ENCODE measurements around the gene UQCC3. TPM values are rescaled to one million over a fixed set of nuclear protein-coding genes. Genes with fewer than 3 reads are reported as not detected.

UQCC3 gene
- total and polyA plus RNA-seq, 9 of the 15 experiments (the other 6 are each of a cell fraction or from before 2014, with no cell fraction given): 3.3 to 44.3 (median 8.0) TPM

- H2AFZ ChIP-seq (ENCODE audit: low read depth, low read length): no peak overlapping the region
- H3K36me3 ChIP-seq (ENCODE audit: control insufficient read depth, insufficient read depth, low read length): peaks cover 97% of the 10 kb centered on the region
- TF ChIP-seq HEY1 (CRISPR knock-in tag; IDR thresholded peaks at IDR 0.05; ENCODE audit: borderline replicate concordance) (no peak), PCBP1 (IDR thresholded peaks at IDR 0.05; ENCODE audit: low read depth, low read length, poor library complexity, severe bottlenecking) (no peak), NUFIP1 (IDR thresholded peaks at IDR 0.05; ENCODE audit: partially characterized antibody) (no peak), SNRNP70 (optimal IDR thresholded peaks at IDR 0.05; ENCODE audit: low read depth, low read length) (no peak), CBX3 (IDR thresholded peaks at IDR 0.05; ENCODE audit: borderline replicate concordance in 1 of 2, low read length in 2 of 2) (no peak), PHF8 (IDR thresholded peaks at IDR 0.05; ENCODE audit: borderline replicate concordance, low read length) (no peak), E2F3 (CRISPR knock-in tag; IDR thresholded peaks at IDR 0.05) (no peak), ZNF785 (CRISPR knock-in tag; IDR thresholded peaks at IDR 0.05) (no peak), NFATC3 (IDR thresholded peaks at IDR 0.05) (no peak), MCM5 (IDR thresholded peaks at IDR 0.05; ENCODE audit: low read depth) (no peak), NR3C1 (CRISPR knock-in tag; IDR thresholded peaks at IDR 0.05) (no peak), BRD4 (IDR thresholded peaks at IDR 0.05) (no peak), SMARCB1 (IDR thresholded peaks at IDR 0.05; ENCODE audit: insufficient read length, low read depth) (no peak)
- TF ChIP-seq, protein P1, sequence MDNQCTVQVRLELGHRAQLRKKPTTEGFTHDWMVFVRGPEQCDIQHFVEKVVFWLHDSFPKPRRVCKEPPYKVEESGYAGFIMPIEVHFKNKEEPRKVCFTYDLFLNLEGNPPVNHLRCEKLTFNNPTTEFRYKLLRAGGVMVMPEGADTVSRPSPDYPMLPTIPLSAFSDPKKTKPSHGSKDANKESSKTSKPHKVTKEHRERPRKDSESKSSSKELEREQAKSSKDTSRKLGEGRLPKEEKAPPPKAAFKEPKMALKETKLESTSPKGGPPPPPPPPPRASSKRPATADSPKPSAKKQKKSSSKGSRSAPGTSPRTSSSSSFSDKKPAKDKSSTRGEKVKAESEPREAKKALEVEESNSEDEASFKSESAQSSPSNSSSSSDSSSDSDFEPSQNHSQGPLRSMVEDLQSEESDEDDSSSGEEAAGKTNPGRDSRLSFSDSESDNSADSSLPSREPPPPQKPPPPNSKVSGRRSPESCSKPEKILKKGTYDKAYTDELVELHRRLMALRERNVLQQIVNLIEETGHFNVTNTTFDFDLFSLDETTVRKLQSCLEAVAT (IDR thresholded peaks at IDR 0.05): no peak
- TF ChIP-seq, protein P2, sequence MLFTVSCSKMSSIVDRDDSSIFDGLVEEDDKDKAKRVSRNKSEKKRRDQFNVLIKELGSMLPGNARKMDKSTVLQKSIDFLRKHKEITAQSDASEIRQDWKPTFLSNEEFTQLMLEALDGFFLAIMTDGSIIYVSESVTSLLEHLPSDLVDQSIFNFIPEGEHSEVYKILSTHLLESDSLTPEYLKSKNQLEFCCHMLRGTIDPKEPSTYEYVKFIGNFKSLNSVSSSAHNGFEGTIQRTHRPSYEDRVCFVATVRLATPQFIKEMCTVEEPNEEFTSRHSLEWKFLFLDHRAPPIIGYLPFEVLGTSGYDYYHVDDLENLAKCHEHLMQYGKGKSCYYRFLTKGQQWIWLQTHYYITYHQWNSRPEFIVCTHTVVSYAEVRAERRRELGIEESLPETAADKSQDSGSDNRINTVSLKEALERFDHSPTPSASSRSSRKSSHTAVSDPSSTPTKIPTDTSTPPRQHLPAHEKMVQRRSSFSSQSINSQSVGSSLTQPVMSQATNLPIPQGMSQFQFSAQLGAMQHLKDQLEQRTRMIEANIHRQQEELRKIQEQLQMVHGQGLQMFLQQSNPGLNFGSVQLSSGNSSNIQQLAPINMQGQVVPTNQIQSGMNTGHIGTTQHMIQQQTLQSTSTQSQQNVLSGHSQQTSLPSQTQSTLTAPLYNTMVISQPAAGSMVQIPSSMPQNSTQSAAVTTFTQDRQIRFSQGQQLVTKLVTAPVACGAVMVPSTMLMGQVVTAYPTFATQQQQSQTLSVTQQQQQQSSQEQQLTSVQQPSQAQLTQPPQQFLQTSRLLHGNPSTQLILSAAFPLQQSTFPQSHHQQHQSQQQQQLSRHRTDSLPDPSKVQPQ (CRISPR knock-in tag; IDR thresholded peaks at IDR 0.05; ENCODE audit: borderline replicate concordance): no peak
- DNase-seq (ENCODE audit: extremely low read depth in 1 of 4, low spot score in 3 of 4) (no peak), ATAC-seq (no peak), FAIRE-seq (no peak)
- no peaks in the 10 kb centered on the region for H3K27me3 ChIP-seq (ENCODE audit: control insufficient read depth in 2 of 2, insufficient read depth in 2 of 2, low read length in 2 of 2)
- WGBS (ENCODE audit: insufficient coverage, low coverage, missing lambda C conversion rate): 94% methylated on average over 11 of the region's 11 CpGs
- in situ Hi-C loops (cut with MboI) (no loop called here), intact Hi-C loops (cut with micrococcal nuclease) (no loop called here)
- H3K79me2 ChIP-seq (ENCODE audit: control insufficient read depth, insufficient read depth, low read length): peaks cover 42% of the 10 kb centered on the region; the same call in 2 of the 3 replicates
- H3K4me2 ChIP-seq (ENCODE audit: insufficient read depth, low read length): no peak overlapping the region
- no TSS peak for BruUV-seq (replicated peaks)
- H3K9ac ChIP-seq (ENCODE audit: insufficient read depth in 1 of 2, low read depth in 2 of 2, low read length in 2 of 2): no peak overlapping the region
- peaks cover 7 to 9% of the 10 kb centered on the region in 2 experiments; a peak in 4 of 5 replicates for H3K4me1 ChIP-seq (replicated peaks in 1 of 2; ENCODE audit: control insufficient read depth in 2 of 2, insufficient read depth in 2 of 2, low read length in 2 of 2)
- no peaks in the 10 kb centered on the region for H3K9me3 ChIP-seq (replicated peaks; ENCODE audit: control insufficient read depth, insufficient read depth, low read depth, low read length)
- H3K4me3 ChIP-seq: no peak overlapping the region
- ChIA-PET CTCF (ENCODE audit: low intra/inter-chr PET ratio) (no interaction called here), POLR2A (interaction anchor here (0.7 to 5.9 kb wide), 3 partner anchors 10 to 13 kb away, joined by 4 to 29 read pairs (median 11); partner anchors contain the start of genes BSCL2, GNG3 and HNRNPUL2)
- peaks cover 4% of the 10 kb centered on the region; the same call in 1 of the 2 replicates for H4K20me1 ChIP-seq (replicated peaks; ENCODE audit: control insufficient read depth, insufficient read depth, low read length)
- H3K27ac ChIP-seq (ENCODE audit: extremely low read depth, low read depth, low read length): no peak overlapping the region
- no peaks in the 10 kb centered on the region for H3K9me1 ChIP-seq (ENCODE audit: control insufficient read depth, insufficient read depth, low read length)
Measured at GRCh38 chr11:62716816-62717215, 45.3 kb downstream of the UQCC3 start.
